ENCODE measurements around the gene PGM2. TPM values are rescaled to one million over a fixed set of nuclear protein-coding genes. Genes with fewer than 3 reads are reported as not detected.

Gene PGM2
- total RNA-seq, 4 donors from 2014 or later, result 52.7 to 83.9 (median 74.7) TPM

DNA sequence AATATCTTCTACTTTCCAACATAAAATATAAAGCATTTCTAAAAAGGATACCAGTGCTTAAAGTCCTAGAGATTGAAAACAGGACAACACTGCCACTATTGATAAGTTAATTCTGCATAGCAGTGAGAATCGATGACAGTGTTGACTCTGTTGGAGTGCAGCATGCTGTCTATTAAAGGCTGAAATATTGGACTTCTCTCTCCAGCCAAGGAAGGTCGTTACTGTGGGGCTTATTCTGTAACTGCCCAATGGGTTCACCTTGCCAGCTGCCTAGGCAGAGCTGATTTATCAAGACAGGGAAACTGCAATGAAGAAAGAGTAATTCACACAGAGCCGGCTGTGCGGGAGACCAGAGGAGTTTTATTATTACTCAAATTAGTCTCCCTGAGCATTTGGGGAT lies 37.7 kb upstream of the PGM2 start:
- TF ChIP-seq POLR2A (IDR thresholded peaks at IDR 0.05), result no peak
- TF ChIP-seq CTCF (IDR thresholded peaks at IDR 0.05), result no peak
- no peak overlapping the region for H3K4me3 ChIP-seq (ENCODE audit: low read depth, poor library complexity, severe bottlenecking)
- intact Hi-C loops (cut with DNase I; ENCODE audit: low total_unique reads), result no loop called here
- WGBS, 2 donors, result 71 to 73% methylated on average over 4 of the region's 4 CpGs
- DNase-seq (ENCODE audit: low spot score in 2 of 2), result no peak

DNA sequence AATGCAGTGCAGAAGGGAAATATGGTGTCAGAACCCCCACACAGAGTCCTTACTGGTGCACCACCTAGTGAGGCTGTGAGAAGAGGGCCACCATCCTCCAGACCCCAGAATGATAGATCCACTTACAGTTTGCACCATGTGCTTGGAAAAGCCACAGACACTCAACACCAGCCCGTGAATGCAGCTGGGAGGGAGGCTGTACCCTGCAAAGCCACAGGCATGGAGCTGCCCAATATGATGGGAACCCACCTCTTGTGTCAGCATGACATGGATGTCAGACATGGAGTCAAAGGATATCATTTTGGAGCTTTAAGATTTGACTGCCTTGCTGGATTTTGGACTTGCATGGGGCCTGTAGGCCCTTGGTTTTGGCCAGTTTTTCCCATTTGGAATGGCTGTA lies 34.2 kb upstream of the PGM2 start:
- WGBS, 2 donors, result 82 to 88% methylated on average over 1 of the region's 1 CpG
- no peak overlapping the region for H3K4me3 ChIP-seq (ENCODE audit: low read depth, poor library complexity, severe bottlenecking)
- intact Hi-C loops (cut with DNase I; ENCODE audit: low total_unique reads), result no loop called here
- TF ChIP-seq CTCF (IDR thresholded peaks at IDR 0.05) (no peak), POLR2A (IDR thresholded peaks at IDR 0.05) (no peak)
- no peak for DNase-seq (ENCODE audit: low spot score in 2 of 2)

GRCh38 chr4:37793562-37793961 lies 32.9 kb upstream of the PGM2 start:
- no peak for DNase-seq (ENCODE audit: low spot score in 2 of 2)
- H3K4me3 ChIP-seq (ENCODE audit: low read depth, poor library complexity, severe bottlenecking), result no peak overlapping the region
- no peak for TF ChIP-seq POLR2A (IDR thresholded peaks at IDR 0.05)
- TF ChIP-seq CTCF (IDR thresholded peaks at IDR 0.05), result peak in 1 of 3 donors; percentile 54
- intact Hi-C loops (cut with DNase I; ENCODE audit: low total_unique reads), result no loop called here

- no peak overlapping the region for H3K4me3 ChIP-seq (ENCODE audit: low read depth, poor library complexity, severe bottlenecking)
- no peak for DNase-seq (ENCODE audit: low spot score in 2 of 2)
- WGBS, 2 donors, result 50 to 65% methylated on average over 2 of the region's 2 CpGs
- intact Hi-C loops (cut with DNase I; ENCODE audit: low total_unique reads), result no loop called here
- TF ChIP-seq CTCF (IDR thresholded peaks at IDR 0.05) (no peak), POLR2A (IDR thresholded peaks at IDR 0.05) (no peak)
Observed at GRCh38 chr4:37794056-37794455, 32.4 kb upstream of the PGM2 start.

DNA sequence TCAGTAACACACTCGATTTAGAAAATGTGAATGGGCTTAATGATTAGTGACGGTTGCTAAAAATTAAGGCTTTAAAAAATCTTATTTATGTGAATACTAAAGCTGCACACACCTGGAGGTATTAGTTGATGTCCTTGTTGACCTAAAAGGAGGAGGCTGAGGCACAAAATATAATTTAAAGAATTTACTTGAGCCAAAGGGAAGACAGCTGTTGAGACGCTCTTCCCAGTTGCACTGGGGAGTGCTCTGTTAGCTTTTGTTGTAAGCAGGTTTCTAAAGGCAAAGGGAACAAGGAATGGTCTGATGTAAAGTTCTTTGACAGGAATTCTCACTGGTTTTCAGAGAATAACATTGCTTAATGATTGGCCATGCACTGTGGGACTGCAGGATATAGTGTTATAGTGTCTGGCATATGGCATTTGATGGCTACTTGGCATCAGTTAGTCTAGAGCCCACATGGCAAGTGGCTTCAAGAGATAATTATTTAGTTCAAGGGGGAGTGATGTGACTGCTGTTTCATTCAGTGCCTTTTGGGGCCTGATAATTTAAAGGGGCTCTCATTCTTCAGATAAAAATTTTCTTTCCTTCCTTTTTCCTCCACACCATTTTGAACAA lies 30.8 kb upstream of the PGM2 start:
- WGBS, 2 donors, result 73 to 79% methylated on average over 3 of the region's 3 CpGs
- TF ChIP-seq CTCF (IDR thresholded peaks at IDR 0.05) (no peak), POLR2A (IDR thresholded peaks at IDR 0.05) (no peak)
- no peak overlapping the region for H3K4me3 ChIP-seq (ENCODE audit: low read depth, poor library complexity, severe bottlenecking)
- intact Hi-C loops (cut with DNase I; ENCODE audit: low total_unique reads), result no loop called here
- no peak for DNase-seq (ENCODE audit: low spot score in 2 of 2)

GRCh38 chr4:37797374-37797773 lies 29.1 kb upstream of the PGM2 start:
- intact Hi-C loops (cut with DNase I; ENCODE audit: low total_unique reads), result no loop called here
- WGBS, 2 donors, result 86 to 88% methylated on average over 2 of the region's 2 CpGs

More at GRCh38 chr4:37797374-37797773, 29.1 kb upstream of the PGM2 start:
- H3K4me3 ChIP-seq (ENCODE audit: low read depth, poor library complexity, severe bottlenecking), result no peak overlapping the region
- DNase-seq (ENCODE audit: low spot score in 2 of 2), result no peak
- TF ChIP-seq CTCF (IDR thresholded peaks at IDR 0.05) (no peak), POLR2A (IDR thresholded peaks at IDR 0.05) (no peak)
